Measurements from ENCODE around the gene TEKT5. TPM values are rescaled to one million over a fixed set of nuclear protein-coding genes. Genes with fewer than 3 reads are reported as not detected.

The TEKT5 gene
- total and polyA plus RNA-seq, 2 donors (not counting 1 experiment from before 2014, with no cell fraction given): 0.06 TPM; not detected in 1

DNA sequence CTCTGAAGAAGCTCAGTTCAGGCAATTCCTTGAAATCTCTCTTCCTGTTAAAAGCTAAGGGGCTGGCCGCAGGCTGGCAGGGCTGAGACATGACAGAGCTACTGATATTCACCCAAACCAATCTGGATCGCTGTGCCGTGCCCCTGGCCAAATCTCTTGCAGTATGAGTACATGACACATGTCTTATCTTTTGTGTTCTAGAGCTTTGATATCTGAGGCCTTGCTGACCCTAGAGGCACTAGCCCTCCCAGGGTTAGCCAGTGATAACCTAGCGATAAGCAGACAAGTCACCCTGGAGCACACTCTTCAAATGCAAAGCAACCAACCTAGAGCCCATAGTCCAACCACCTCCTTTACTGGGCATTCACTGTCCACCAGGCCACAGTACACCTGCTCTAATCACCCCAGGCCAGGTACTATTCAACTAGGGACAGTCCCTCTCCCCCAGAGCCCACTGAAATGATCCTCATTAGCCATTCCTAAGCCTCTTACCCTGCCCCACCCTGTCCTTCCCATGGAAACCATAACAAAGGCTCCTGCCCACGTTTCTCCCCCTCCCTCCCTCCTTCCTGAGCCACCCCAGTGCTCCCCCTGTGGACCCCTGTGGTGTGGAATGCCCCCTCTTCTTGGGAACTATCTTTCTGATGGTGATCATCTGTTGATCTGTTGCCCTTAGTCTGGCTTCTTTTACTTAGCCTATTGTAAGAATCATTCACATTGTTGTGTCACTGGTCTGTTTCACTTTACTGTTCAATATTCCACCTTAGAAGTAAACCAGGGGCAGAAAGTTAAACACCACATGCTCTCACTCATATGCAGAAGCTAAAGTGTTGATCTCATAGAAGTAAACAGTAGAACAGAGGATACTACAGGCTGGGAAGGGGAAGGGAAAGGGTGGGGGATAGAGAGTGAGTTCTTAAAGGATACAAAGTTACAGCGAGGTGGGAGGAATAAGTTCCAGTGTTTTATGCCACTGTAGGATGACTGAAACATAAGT, 52.5 kb downstream of the TEKT5 start:
- Histone ChIP-seq H3K4me3 (replicated peaks in 1 of 4; ENCODE audit: control extremely low read depth in 1 of 4, insufficient read depth in 1 of 4, low read depth in 3 of 4, low read length in 4 of 4) (no peak overlapping the region), H3K9ac (ENCODE audit: insufficient read depth, low read length) (no peak overlapping the region), H3K9me3 (ENCODE audit: control insufficient read depth, insufficient read depth, low read depth, low read length) (no peaks in the 10 kb centered on the region)

DNA sequence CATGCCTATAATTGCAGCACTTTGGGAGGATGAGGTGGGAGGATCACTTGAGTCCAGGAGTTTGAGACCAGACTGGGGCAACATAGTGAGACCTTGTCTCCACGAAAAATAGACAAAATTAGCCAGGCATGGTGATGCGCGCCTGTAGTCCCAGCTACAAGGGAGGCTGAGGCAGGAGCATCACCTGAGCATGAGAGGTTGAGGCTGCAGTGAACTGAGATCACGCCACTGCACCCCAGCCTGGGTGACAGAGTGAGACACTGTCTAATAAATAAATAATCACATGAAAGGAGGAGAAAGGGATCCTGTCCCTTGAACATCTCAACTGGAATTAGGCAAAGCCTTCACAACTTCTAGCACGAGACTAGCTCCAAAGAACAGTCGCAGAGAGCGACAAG, 53.2 kb downstream of the TEKT5 start:
- DNase-seq (ENCODE audit: low read depth in 2 of 2): no peak
- no peaks in the 10 kb centered on the region for H3K9me3 ChIP-seq (ENCODE audit: control insufficient read depth, insufficient read depth, low read depth, low read length)
- no peak overlapping the region for H3K4me2 ChIP-seq (ENCODE audit: extremely low read depth, insufficient read depth, low read length)
- TF ChIP-seq, protein P1, sequence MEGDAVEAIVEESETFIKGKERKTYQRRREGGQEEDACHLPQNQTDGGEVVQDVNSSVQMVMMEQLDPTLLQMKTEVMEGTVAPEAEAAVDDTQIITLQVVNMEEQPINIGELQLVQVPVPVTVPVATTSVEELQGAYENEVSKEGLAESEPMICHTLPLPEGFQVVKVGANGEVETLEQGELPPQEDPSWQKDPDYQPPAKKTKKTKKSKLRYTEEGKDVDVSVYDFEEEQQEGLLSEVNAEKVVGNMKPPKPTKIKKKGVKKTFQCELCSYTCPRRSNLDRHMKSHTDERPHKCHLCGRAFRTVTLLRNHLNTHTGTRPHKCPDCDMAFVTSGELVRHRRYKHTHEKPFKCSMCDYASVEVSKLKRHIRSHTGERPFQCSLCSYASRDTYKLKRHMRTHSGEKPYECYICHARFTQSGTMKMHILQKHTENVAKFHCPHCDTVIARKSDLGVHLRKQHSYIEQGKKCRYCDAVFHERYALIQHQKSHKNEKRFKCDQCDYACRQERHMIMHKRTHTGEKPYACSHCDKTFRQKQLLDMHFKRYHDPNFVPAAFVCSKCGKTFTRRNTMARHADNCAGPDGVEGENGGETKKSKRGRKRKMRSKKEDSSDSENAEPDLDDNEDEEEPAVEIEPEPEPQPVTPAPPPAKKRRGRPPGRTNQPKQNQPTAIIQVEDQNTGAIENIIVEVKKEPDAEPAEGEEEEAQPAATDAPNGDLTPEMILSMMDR (conservative IDR thresholded peaks at IDR 0.05 in 1 of 2, IDR thresholded peaks at IDR 0.05 in 1 of 2; ENCODE audit: low read depth in 1 of 2, low read length in 2 of 2): no peak
- TF ChIP-seq EZH2 (IDR thresholded peaks at IDR 0.05; ENCODE audit: low read length, missing control alignments): no peak
- no peak overlapping the region for H3K4me3 ChIP-seq (replicated peaks in 1 of 4; ENCODE audit: control extremely low read depth in 1 of 4, insufficient read depth in 1 of 4, low read depth in 3 of 4, low read length in 4 of 4)
- no peaks in the 10 kb centered on the region for H3K79me2 ChIP-seq (ENCODE audit: control insufficient read depth, insufficient read depth, low read length)
- H3K27ac ChIP-seq (ENCODE audit: insufficient read depth, low read length): no peak overlapping the region
- no peak overlapping the region for H3K9ac ChIP-seq (ENCODE audit: insufficient read depth, low read length)
- H2AFZ ChIP-seq (ENCODE audit: low read length): no peak overlapping the region
- H3K27me3 ChIP-seq (ENCODE audit: control insufficient read depth, insufficient read depth, low read length): no peaks in the 10 kb centered on the region
- H3K36me3 ChIP-seq (ENCODE audit: control insufficient read depth, insufficient read depth, low read length): no peaks in the 10 kb centered on the region
- H4K20me1 ChIP-seq (ENCODE audit: control insufficient read depth, extremely low read depth, insufficient read depth, low read length): no peaks in the 10 kb centered on the region
- no peaks in the 10 kb centered on the region for H3K4me1 ChIP-seq (ENCODE audit: control insufficient read depth, extremely low read depth, insufficient read depth, low read length)

More for the DNA sequence above, 52.5 kb downstream of the TEKT5 start:
- DNase-seq (ENCODE audit: low read depth in 2 of 2): no peak
- Histone ChIP-seq H4K20me1 (ENCODE audit: control insufficient read depth, extremely low read depth, insufficient read depth, low read length) (no peaks in the 10 kb centered on the region), H3K36me3 (ENCODE audit: control insufficient read depth, insufficient read depth, low read length) (no peaks in the 10 kb centered on the region), H2AFZ (ENCODE audit: low read length) (no peak overlapping the region), H3K27ac (ENCODE audit: insufficient read depth, low read length) (no peak overlapping the region), H3K79me2 (ENCODE audit: control insufficient read depth, insufficient read depth, low read length) (no peaks in the 10 kb centered on the region), H3K4me2 (ENCODE audit: extremely low read depth, insufficient read depth, low read length) (no peak overlapping the region), H3K27me3 (ENCODE audit: control insufficient read depth, insufficient read depth, low read length) (no peaks in the 10 kb centered on the region), H3K4me1 (ENCODE audit: control insufficient read depth, extremely low read depth, insufficient read depth, low read length) (no peaks in the 10 kb centered on the region)
- TF ChIP-seq EZH2 (IDR thresholded peaks at IDR 0.05; ENCODE audit: low read length, missing control alignments): no peak
- TF ChIP-seq, protein P1 (conservative IDR thresholded peaks at IDR 0.05 in 1 of 2, IDR thresholded peaks at IDR 0.05 in 1 of 2; ENCODE audit: low read depth in 1 of 2, low read length in 2 of 2): no peak

DNA sequence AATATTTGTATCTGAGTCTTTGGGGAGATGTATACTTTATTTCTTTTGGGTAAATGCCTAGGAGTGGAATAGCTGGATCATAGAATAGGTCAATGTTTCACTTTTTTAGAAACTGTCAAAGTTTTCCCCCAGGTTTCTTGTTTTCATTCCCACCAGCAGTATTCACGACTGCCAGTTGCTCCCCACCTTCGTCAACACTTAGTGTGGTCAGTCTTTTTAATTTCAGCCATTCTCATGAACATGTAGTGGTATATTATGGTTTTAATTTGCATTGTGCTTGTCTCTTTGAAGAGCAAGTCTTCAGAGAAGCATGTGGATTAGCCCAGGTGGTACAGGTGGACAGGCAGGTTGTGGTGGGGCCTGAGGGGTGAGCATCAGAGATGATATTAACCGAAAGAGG, 53.8 kb downstream of the TEKT5 start:
- H3K9ac ChIP-seq (ENCODE audit: insufficient read depth, low read length): no peak overlapping the region
- no peak for TF ChIP-seq EZH2 (IDR thresholded peaks at IDR 0.05; ENCODE audit: low read length, missing control alignments)
- TF ChIP-seq, protein P1 (conservative IDR thresholded peaks at IDR 0.05 in 1 of 2, IDR thresholded peaks at IDR 0.05 in 1 of 2; ENCODE audit: low read depth in 1 of 2, low read length in 2 of 2): no peak
- no peaks in the 10 kb centered on the region for H3K27me3 ChIP-seq (ENCODE audit: control insufficient read depth, insufficient read depth, low read length)
- H3K27ac ChIP-seq (ENCODE audit: insufficient read depth, low read length): no peak overlapping the region
- no peaks in the 10 kb centered on the region for H4K20me1 ChIP-seq (ENCODE audit: control insufficient read depth, extremely low read depth, insufficient read depth, low read length)
- no peaks in the 10 kb centered on the region for H3K9me3 ChIP-seq (ENCODE audit: control insufficient read depth, insufficient read depth, low read depth, low read length)
- DNase-seq (ENCODE audit: low read depth in 2 of 2): no peak
- no peak overlapping the region for H3K4me3 ChIP-seq (replicated peaks in 1 of 4; ENCODE audit: control extremely low read depth in 1 of 4, insufficient read depth in 1 of 4, low read depth in 3 of 4, low read length in 4 of 4)
- no peaks in the 10 kb centered on the region for H3K79me2 ChIP-seq (ENCODE audit: control insufficient read depth, insufficient read depth, low read length)
- H3K4me2 ChIP-seq (ENCODE audit: extremely low read depth, insufficient read depth, low read length): no peak overlapping the region
- no peaks in the 10 kb centered on the region for H3K36me3 ChIP-seq (ENCODE audit: control insufficient read depth, insufficient read depth, low read length)
- no peak overlapping the region for H2AFZ ChIP-seq (ENCODE audit: low read length)
- H3K4me1 ChIP-seq (ENCODE audit: control insufficient read depth, extremely low read depth, insufficient read depth, low read length): no peaks in the 10 kb centered on the region

All from fibroblast of lung (primary cell).